SK-N-SH (cell line): ENCODE measurements around the gene PLEKHM3. TPM values are rescaled to one million over a fixed set of nuclear protein-coding genes. Genes with fewer than 3 reads are reported as not detected.

Source experiments
- CTCF ChIA-PET: fragments of 300-600, 350-600 bp; formaldehyde crosslinking; extraction: SDS; loops from one replicate; lab custom pipeline; 2021; lab: Yijun Ruan, JAX
- POLR2A ChIA-PET: fragments of 350-600 bp; sonication (Branson Sonifier 250); formaldehyde crosslinking; extraction: SDS; loops from one replicate; lab custom pipeline; 2020; ENCODE audit warnings: antibody characterized with exemption, inconsistent platforms; lab: Yijun Ruan, JAX
- DNase-seq: peaks from one replicate; pipeline ENCODE4 v3.0.0; 2012
- H2AFZ ChIP-seq: fragments of 200-600 bp; sonication (generic); 2 replicates; pipeline ENCODE4 v1.8.1; 2016; ENCODE audit warnings: antibody characterized with exemption, mild to moderate bottlenecking, low read depth
- H3F3A ChIP-seq: fragments of 200-600 bp; sonication (generic); replicated peaks from 2 replicates; pipeline ENCODE3; 2016; ENCODE audit warnings: antibody characterized with exemption, mild to moderate bottlenecking; ENCODE audit not compliant: insufficient read depth
- H3K27ac ChIP-seq, 2 experiments: fragments of 200-500 bp in 1 of 2; fragments of 200-600 bp in 1 of 2; sonication (Bioruptor generic) in 1 of 2; sonication (generic), shearing (Covaris generic) in 1 of 2; 2 replicates each; pipeline versions ENCODE4 v1.5.1 to v1.6.1; 2014 to 2016; ENCODE audit warnings: low read depth in 2 of 2, inconsistent platforms in 1 of 2, low read length in 1 of 2, mild to moderate bottlenecking in 1 of 2, mixed read lengths in 1 of 2
- H3K27me3 ChIP-seq: fragments of 200-600 bp; sonication (generic), shearing (Covaris generic); 2 replicates; pipeline ENCODE4 v1.6.1; 2016; ENCODE audit warnings: mixed run types; ENCODE audit not compliant: insufficient read depth
- H3K36me3 ChIP-seq, 2 experiments: fragments of 200-500 bp in 1 of 2; fragments of 200-600 bp in 1 of 2; sonication (Bioruptor generic) in 1 of 2; sonication (generic) in 1 of 2; replicated peaks in 1 of 2; 2 replicates each; pipeline versions ENCODE3 to v1.5.1; 2014 to 2016; ENCODE audit warnings: low read length in 1 of 2, mild to moderate bottlenecking in 1 of 2; ENCODE audit not compliant: insufficient read depth in 2 of 2, control insufficient read depth in 1 of 2
- H3K4me1 ChIP-seq, 2 experiments: fragments of 200-500 bp in 1 of 2; fragments of 200-600 bp in 1 of 2; sonication (Bioruptor generic) in 1 of 2; sonication (generic), shearing (Covaris generic) in 1 of 2; 2 replicates each; pipeline versions ENCODE4 v1.5.1 to v1.6.1; 2014 to 2016; ENCODE audit warnings: low read depth in 1 of 2, low read length in 1 of 2, mixed run types in 1 of 2; ENCODE audit not compliant: insufficient read depth in 2 of 2, control insufficient read depth in 1 of 2
- H3K4me2 ChIP-seq: fragments of 200-600 bp; sonication (generic), shearing (Covaris generic); 2 replicates; pipeline ENCODE4 v1.6.1; 2017; ENCODE audit warnings: mixed run types
- H3K4me3 ChIP-seq, 2 experiments: fragments of 200-500 bp in 1 of 2; fragments of 200-600 bp in 1 of 2; sonication (Bioruptor generic) in 1 of 2; sonication (generic), shearing (Covaris generic) in 1 of 2; 2 replicates each; pipeline versions ENCODE4 v1.5.1 to v1.8.1; 2014 to 2016; ENCODE audit warnings: low read depth in 2 of 2, inconsistent platforms in 1 of 2, low read length in 1 of 2, mild to moderate bottlenecking in 1 of 2, mixed read lengths in 1 of 2, moderate library complexity in 1 of 2
- H3K79me2 ChIP-seq: fragments of 200-600 bp; sonication (generic); 2 replicates; pipeline ENCODE4 v1.8.1; 2017; ENCODE audit warnings: mild to moderate bottlenecking; ENCODE audit not compliant: insufficient read depth
- H3K9ac ChIP-seq: fragments of 200-600 bp; sonication (generic); 2 replicates; pipeline ENCODE4 v1.6.1; 2017; ENCODE audit warnings: mixed run types
- H3K9me2 ChIP-seq: fragments of 200-600 bp; sonication (generic); 2 replicates; pipeline ENCODE4 v1.6.1; 2017; ENCODE audit warnings: mixed run types
- H3K9me3 ChIP-seq: fragments of 200-600 bp; sonication (generic); 2 replicates; pipeline ENCODE4 v1.6.1; 2017; ENCODE audit warnings: mixed run types, mild to moderate bottlenecking, moderate library complexity
- H4K20me1 ChIP-seq: fragments of 200-600 bp; sonication (generic); 2 replicates; pipeline ENCODE4 v1.6.1; 2017; ENCODE audit warnings: mild to moderate bottlenecking, mixed run types; ENCODE audit not compliant: insufficient read depth
- CHD2 ChIP-seq: fragments of 150-350 bp; IDR thresholded peaks from 2 replicates; pipeline ENCODE4 v1.6.1; 2018; ENCODE audit warnings: low read length; ENCODE audit not compliant: partially characterized antibody
- ELF1 ChIP-seq: IDR thresholded peaks from 2 replicates; pipeline ENCODE4 v1.4.0; 2012
- EP300 ChIP-seq, 2 experiments: IDR thresholded peaks; 2 replicates each; pipeline versions ENCODE4 v1.4.0 to v1.6.1; 2012; ENCODE audit warnings: borderline replicate concordance in 1 of 2, low read depth in 1 of 2, low read length in 1 of 2
- EZH2phosphoT487 ChIP-seq: fragments of 200-600 bp; sonication (generic); IDR thresholded peaks from 2 replicates; pipeline ENCODE4 v1.6.1; 2017; ENCODE audit warnings: low read depth, mixed run types, mild to moderate bottlenecking, antibody characterized with exemption, moderate library complexity, borderline replicate concordance
- FOSL2 ChIP-seq: IDR thresholded peaks from 2 replicates; pipeline ENCODE4 v1.4.0; 2012; ENCODE audit warnings: low read depth, mild to moderate bottlenecking, moderate library complexity, borderline replicate concordance
- FOXJ3 ChIP-seq: sonication (generic); formaldehyde crosslinking; IDR thresholded peaks from 2 replicates; pipeline ENCODE4 v1.5.1; 2020; ENCODE audit warnings: mild to moderate bottlenecking, missing genetic modification reagents
- FOXM1 ChIP-seq: IDR thresholded peaks from 2 replicates; pipeline ENCODE4 v1.4.0; 2012; ENCODE audit warnings: low read depth, mild to moderate bottlenecking
- GABPA ChIP-seq: IDR thresholded peaks from 2 replicates; pipeline ENCODE4 v1.4.0; 2012; ENCODE audit warnings: low read depth, mild to moderate bottlenecking
- MAX ChIP-seq: IDR thresholded peaks from 2 replicates; pipeline ENCODE4 v1.4.0; 2012; ENCODE audit warnings: low read depth
- MXI1 ChIP-seq: IDR thresholded peaks from 2 replicates; pipeline ENCODE4 v1.6.1; 2012; ENCODE audit warnings: mild to moderate bottlenecking, low read depth, low read length, improper control_type of control experiment
- PBX3 ChIP-seq: IDR thresholded peaks from 2 replicates; pipeline ENCODE4; 2012
- POLR2AphosphoS5 ChIP-seq: IDR thresholded peaks from 2 replicates; pipeline ENCODE4 v1.6.1; 2012; ENCODE audit warnings: low read depth, low read length
- RCOR1 ChIP-seq: fragments of 150-350 bp; IDR thresholded peaks from 2 replicates; pipeline ENCODE4 v1.6.1; 2017; ENCODE audit warnings: antibody characterized with exemption, low read length
- RFX5 ChIP-seq: IDR thresholded peaks from 2 replicates; pipeline ENCODE4 v1.6.1; 2012; ENCODE audit warnings: mild to moderate bottlenecking, improper control_type of control experiment, low read length
- SIN3A ChIP-seq: IDR thresholded peaks from 2 replicates; pipeline ENCODE4 v1.6.1; 2012; ENCODE audit warnings: low read depth, mild to moderate bottlenecking, low read length, moderate library complexity, borderline replicate concordance
- TAF1 ChIP-seq: IDR thresholded peaks from 2 replicates; pipeline ENCODE4 v1.6.1; 2012; ENCODE audit warnings: low read depth, mild to moderate bottlenecking, low read length, moderate library complexity, borderline replicate concordance
- USF1 ChIP-seq: IDR thresholded peaks from 2 replicates; pipeline ENCODE4 v1.4.0; 2012; ENCODE audit warnings: low read depth, borderline replicate concordance
- USF2 ChIP-seq: fragments of 150-350 bp; IDR thresholded peaks from 2 replicates; pipeline ENCODE4 v1.6.1; 2017; ENCODE audit warnings: antibody characterized with exemption, low read length, low read depth, borderline replicate concordance
- YY1 ChIP-seq: IDR thresholded peaks from 2 replicates; pipeline ENCODE4 v1.4.0; 2012; ENCODE audit warnings: low read depth, mild to moderate bottlenecking
- ZBTB33 ChIP-seq: IDR thresholded peaks from 2 replicates; pipeline ENCODE4 v1.4.0; 2012; ENCODE audit warnings: low read depth, borderline replicate concordance
- WGBS: methylation state at CpG from one replicate; pipeline ENCODE4 v1.1.6; 2017; ENCODE audit warnings: low lambda C conversion rate; 5-methylcytosine and 5-hydroxymethylcytosine counted together
- polyA plus RNA-seq, 3 experiments: library from polyadenylated mRNA; depleted of rRNA; stranded (reverse); fragments of >200 nt; gene quantifications; 2 replicates each; pipeline ENCODE4 v1.2.3, GENCODE V29; 2012

PLEKHM3 gene
- polyA plus RNA-seq, 1 of the 3 experiments (the other 2 are of a cell fraction) = 1.9 TPM

GRCh38 chr2:207863345-207863744, 162.0 kb downstream of the PLEKHM3 start:
- Histone ChIP-seq H3K4me1 (no peaks in the 10 kb centered on the region; a peak in 2 of 4 replicates), H3K27me3 (no peaks in the 10 kb centered on the region), H3K9ac (no peak overlapping the region)
- TF ChIP-seq POLR2AphosphoS5 (no peak), CHD2 (no peak), GABPA (no peak), YY1 (no peak), MAX (no peak), ELF1 (no peak), SIN3A (no peak), EP300 (IDR thresholded peaks at IDR 0.05; ENCODE audit: borderline replicate concordance in 1 of 2, low read depth in 1 of 2, low read length in 1 of 2) (no peak)
- TF ChIP-seq, all 33 proteins: peak for 0
- WGBS = 88% methylated on average over 10 of the region's 10 CpGs
- H3K4me2 ChIP-seq = no peak overlapping the region
- CTCF ChIA-PET = no interaction called here
- POLR2A ChIA-PET = no interaction called here
- H2AFZ ChIP-seq = no peak overlapping the region
- no peak overlapping the region for H3K4me3 ChIP-seq
- H3K27ac ChIP-seq = no peak overlapping the region
- no peaks in the 10 kb centered on the region for H3K36me3 ChIP-seq
- no peaks in the 10 kb centered on the region for H3F3A ChIP-seq
- DNase-seq = no peak
- no peaks in the 10 kb centered on the region for H4K20me1 ChIP-seq
- no peaks in the 10 kb centered on the region for H3K9me2 ChIP-seq
- H3K9me3 ChIP-seq = no peaks in the 10 kb centered on the region
- no peaks in the 10 kb centered on the region for H3K79me2 ChIP-seq

- Histone ChIP-seq H3K9me3 (no peaks in the 10 kb centered on the region), H3F3A (no peaks in the 10 kb centered on the region), H3K79me2 (no peaks in the 10 kb centered on the region), H3K36me3 (no peaks in the 10 kb centered on the region), H3K4me3 (no peak overlapping the region), H3K4me2 (no peak overlapping the region), H4K20me1 (no peaks in the 10 kb centered on the region), H2AFZ (no peak overlapping the region), H3K27me3 (no peaks in the 10 kb centered on the region), H3K9ac (no peak overlapping the region), H3K9me2 (no peaks in the 10 kb centered on the region), H3K27ac (no peak overlapping the region), H3K4me1 (no peaks in the 10 kb centered on the region)
- 92% methylated on average over 4 of the region's 4 CpGs for WGBS
- DNase-seq = no peak
- CTCF ChIA-PET = interaction anchor here (0.6 to 0.9 kb wide), 2 partner anchors 90 to 111 kb away, joined by 3 to 5 read pairs; no protein-coding TSS in a partner anchor
- POLR2A ChIA-PET = no interaction called here
- TF ChIP-seq FOXM1 = no peak
- no peak for TF ChIP-seq USF1
- no peak for TF ChIP-seq PBX3
- no peak for TF ChIP-seq ZBTB33
- TF ChIP-seq FOXJ3 = no peak
- TF ChIP-seq MAX = no peak
- TF ChIP-seq RFX5 = no peak
- TF ChIP-seq ELF1 = no peak
- no peak for TF ChIP-seq MXI1
- TF ChIP-seq POLR2AphosphoS5 = no peak
- TF ChIP-seq TAF1 = no peak
- no peak for TF ChIP-seq EZH2phosphoT487
- no peak for TF ChIP-seq USF2
- TF ChIP-seq RCOR1 = no peak
- TF ChIP-seq FOSL2 = no peak
- no peak for TF ChIP-seq GABPA
These were observed 163.5 kb downstream of the PLEKHM3 start for GRCh38 chr2:207861789-207862188.
